HFF-Myc (cell line): ENCODE results near the gene EVL.
A peak's percentile ranks its signal among the peaks of the same experiment; 100 is the strongest.

ENCODE experiments used
- DNase-seq: peaks from one replicate; pipeline ENCODE4 v3.0.0-alpha.2; 2011; ENCODE audit warnings: low read depth; ENCODE audit errors: extremely low read depth
- H3K4me3 ChIP-seq: replicated peaks from 2 replicates; pipeline ENCODE4 v1.5.1; 2011; ENCODE audit warnings: low read depth, mild to moderate bottlenecking, control low read depth, low read length
- TF ChIP-seq, protein P1 (sequence below): IDR thresholded peaks from 2 replicates; pipeline ENCODE4 v1.5.1; 2012; ENCODE audit warnings: mild to moderate bottlenecking, low read depth, low read length, control low read depth; ENCODE audit errors: missing control alignments

Gene EVL

DNA sequence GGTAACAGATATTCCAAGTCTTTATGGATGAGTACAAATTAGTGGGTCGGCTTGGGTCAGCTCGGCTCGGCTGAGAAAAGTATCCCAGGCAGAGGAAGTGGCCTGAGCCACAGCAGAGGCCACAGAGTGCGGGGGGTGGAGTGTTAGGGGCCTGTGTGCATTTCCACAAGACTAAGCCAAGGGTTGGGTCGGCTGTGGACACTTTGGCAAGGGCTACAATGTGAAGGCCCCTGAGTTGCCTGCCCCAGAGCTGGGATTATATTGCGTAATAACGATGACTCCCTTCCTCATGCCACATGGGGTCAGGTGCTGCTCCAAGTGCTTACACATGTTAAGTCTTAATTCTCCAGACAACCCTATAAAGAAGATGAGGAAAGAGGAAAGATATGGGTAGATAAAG lies 11.4 kb downstream of the EVL start:
- H3K4me3 ChIP-seq: no peak overlapping the region
- DNase-seq: peak; percentile 54
- TF ChIP-seq, protein P1, sequence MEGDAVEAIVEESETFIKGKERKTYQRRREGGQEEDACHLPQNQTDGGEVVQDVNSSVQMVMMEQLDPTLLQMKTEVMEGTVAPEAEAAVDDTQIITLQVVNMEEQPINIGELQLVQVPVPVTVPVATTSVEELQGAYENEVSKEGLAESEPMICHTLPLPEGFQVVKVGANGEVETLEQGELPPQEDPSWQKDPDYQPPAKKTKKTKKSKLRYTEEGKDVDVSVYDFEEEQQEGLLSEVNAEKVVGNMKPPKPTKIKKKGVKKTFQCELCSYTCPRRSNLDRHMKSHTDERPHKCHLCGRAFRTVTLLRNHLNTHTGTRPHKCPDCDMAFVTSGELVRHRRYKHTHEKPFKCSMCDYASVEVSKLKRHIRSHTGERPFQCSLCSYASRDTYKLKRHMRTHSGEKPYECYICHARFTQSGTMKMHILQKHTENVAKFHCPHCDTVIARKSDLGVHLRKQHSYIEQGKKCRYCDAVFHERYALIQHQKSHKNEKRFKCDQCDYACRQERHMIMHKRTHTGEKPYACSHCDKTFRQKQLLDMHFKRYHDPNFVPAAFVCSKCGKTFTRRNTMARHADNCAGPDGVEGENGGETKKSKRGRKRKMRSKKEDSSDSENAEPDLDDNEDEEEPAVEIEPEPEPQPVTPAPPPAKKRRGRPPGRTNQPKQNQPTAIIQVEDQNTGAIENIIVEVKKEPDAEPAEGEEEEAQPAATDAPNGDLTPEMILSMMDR: no peak

DNA sequence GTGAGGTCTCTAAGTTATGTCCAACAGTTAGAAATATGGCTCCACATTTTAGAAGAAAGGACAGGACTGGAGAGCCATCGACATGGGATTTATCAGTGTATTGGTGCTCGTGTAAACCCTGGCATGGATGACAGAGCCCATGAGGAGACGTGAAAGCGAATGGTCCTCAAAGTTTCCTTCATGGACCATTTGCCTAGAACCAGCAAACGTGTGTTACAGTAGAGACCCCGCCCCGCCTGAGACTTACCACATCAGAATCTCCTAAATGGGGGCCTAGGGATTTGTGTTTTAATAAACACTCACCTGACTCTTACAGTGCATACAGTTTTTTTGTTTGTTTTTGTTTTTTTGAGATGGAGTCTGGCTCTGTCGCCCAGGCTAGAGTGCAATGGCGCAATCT lies 12.2 kb downstream of the EVL start:
- TF ChIP-seq, protein P1: no peak
- no peak overlapping the region for H3K4me3 ChIP-seq
- no peak for DNase-seq

- TF ChIP-seq, protein P1: no peak
- H3K4me3 ChIP-seq: no peak overlapping the region
- no peak for DNase-seq
These were observed 13.1 kb downstream of the EVL start for GRCh38 chr14:100078216-100078803.

- DNase-seq: peak; percentile 44
- TF ChIP-seq, protein P1: no peak
These were observed 13.9 kb downstream of the EVL start for GRCh38 chr14:100078997-100079725.

DNA sequence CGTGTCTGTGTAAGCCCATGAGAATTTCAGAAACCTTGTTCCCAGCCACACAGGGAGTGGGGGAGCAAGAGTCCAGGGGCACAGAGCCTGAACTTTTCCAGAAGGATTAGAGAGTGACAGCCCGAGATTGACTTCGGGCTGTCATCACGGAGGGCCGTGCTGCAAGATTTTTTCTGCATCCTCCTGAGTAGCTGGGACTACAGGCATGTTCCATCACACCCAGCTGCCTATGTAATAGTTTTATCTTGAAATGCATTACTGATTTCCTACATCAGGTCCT lies 14.4 kb downstream of the EVL start:
- H3K4me3 ChIP-seq: no peak overlapping the region
- TF ChIP-seq, protein P1: no peak
- DNase-seq: no peak

More at GRCh38 chr14:100078997-100079725, 13.9 kb downstream of the EVL start:
- H3K4me3 ChIP-seq: no peak overlapping the region

DNA sequence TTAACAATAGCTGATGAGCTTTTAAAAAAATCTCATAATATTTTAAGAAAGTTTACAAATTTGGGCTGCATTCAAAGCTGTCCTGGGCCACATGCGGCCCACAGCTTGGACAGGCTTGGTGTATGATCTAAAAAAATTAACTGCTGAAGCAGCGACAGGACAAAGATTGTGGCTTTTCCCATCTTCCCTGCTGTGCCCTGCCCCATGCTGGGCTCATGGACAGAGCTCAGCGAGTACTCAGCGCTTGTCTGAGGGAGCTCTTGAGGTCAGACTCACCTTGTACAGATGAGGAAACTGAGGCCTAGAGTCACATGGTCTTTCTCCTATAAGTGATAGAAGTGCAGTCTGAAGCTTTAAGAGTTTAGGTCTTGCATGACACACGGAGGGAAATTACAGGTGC lies 15.0 kb downstream of the EVL start:
- no peak overlapping the region for H3K4me3 ChIP-seq
- TF ChIP-seq, protein P1: no peak
- no peak for DNase-seq
